ENCODE measurements around the gene PSMD1.
A peak's percentile ranks its signal among the peaks of the same experiment; 100 is the strongest.
"Not testable (repeated sequence)": the region's sequence is repeated elsewhere in the genome, so short reads cannot be mapped to it uniquely, and the experiment has no call there.

Gene PSMD1

GRCh38 chr2:231187736-231188505 lies 131.3 kb downstream of the PSMD1 start:
- no peak for DNase-seq

- no peak for DNase-seq
Observed at GRCh38 chr2:231188506-231189170, 132.0 kb downstream of the PSMD1 start.

- no peak for DNase-seq
Observed at GRCh38 chr2:231189171-231189530, 132.5 kb downstream of the PSMD1 start.

GRCh38 chr2:231189571-231190495 lies 133.2 kb downstream of the PSMD1 start:
- no peak for DNase-seq

- no peak for DNase-seq
Observed at GRCh38 chr2:231190531-231191197, 134.0 kb downstream of the PSMD1 start.

- DNase-seq, result no peak
Observed at GRCh38 chr2:231191896-231192872, 135.5 kb downstream of the PSMD1 start.

- no peak for DNase-seq
Observed at GRCh38 chr2:231193216-231193615, 136.5 kb downstream of the PSMD1 start.

GRCh38 chr2:231196592-231196991 lies 139.9 kb downstream of the PSMD1 start:
- no peak for DNase-seq

- not testable (repeated sequence) for DNase-seq
Observed at GRCh38 chr2:231197196-231197595, 140.5 kb downstream of the PSMD1 start.

GRCh38 chr2:231197706-231198290 lies 141.1 kb downstream of the PSMD1 start:
- no peak for DNase-seq

GRCh38 chr2:231198291-231199173 lies 141.9 kb downstream of the PSMD1 start, which contains the start of gene ARMC9:
TSS of gene ARMC9 (plus strand) at chr2:231198631. CDS start at chr2:231206239, 7,608 bp downstream.
- peak; percentile 48 for DNase-seq

- no peak for DNase-seq
Observed at GRCh38 chr2:231199219-231199618, 142.6 kb downstream of the PSMD1 start.

GRCh38 chr2:231200805-231201474 lies 144.3 kb downstream of the PSMD1 start:
- DNase-seq, result no peak

GRCh38 chr2:231201475-231201814 lies 144.8 kb downstream of the PSMD1 start:
- no peak for DNase-seq

GRCh38 chr2:231203087-231203486 lies 146.4 kb downstream of the PSMD1 start:
- no peak for DNase-seq

GRCh38 chr2:231204146-231204545 lies 147.5 kb downstream of the PSMD1 start:
- DNase-seq, result no peak

GRCh38 chr2:231204581-231204980 lies 147.9 kb downstream of the PSMD1 start:
- DNase-seq, result no peak

GRCh38 chr2:231207734-231208133 lies 151.1 kb downstream of the PSMD1 start:
- no peak for DNase-seq

- DNase-seq, result no peak
Observed at GRCh38 chr2:231210782-231211181, 154.1 kb downstream of the PSMD1 start.

- no peak for DNase-seq
Observed at GRCh38 chr2:231211486-231211885, 154.8 kb downstream of the PSMD1 start.

All from CD4-positive, alpha-beta T cell treated with Interleukin-4 for 4 hours (primary cell).